Subcutaneous adipose tissue (tissue), 4 donors: Measurements from ENCODE around the gene HTATSF1. TPM values are rescaled to one million over a fixed set of nuclear protein-coding genes. Genes with fewer than 3 reads are reported as not detected.

Experiments used
- total RNA-seq, 4 donors: library from RNA; depleted of rRNA; stranded (reverse); fragments of >200 nt; gene quantifications; one replicate each; pipeline ENCODE4 v1.1.0, GENCODE V29; 2016
- TF ChIP-seq, protein P1 (sequence below): fragments of 450-650 bp; IDR thresholded peaks from one replicate; pipeline ENCODE4 v1.5.1; 2016; ENCODE audit warnings: low read depth, mild to moderate bottlenecking, control low read depth, antibody characterized with exemption, moderate library complexity

The HTATSF1 gene
- total RNA-seq, 4 donors from 2014 or later: 38.6 to 99.8 (median 65.9) TPM

DNA sequence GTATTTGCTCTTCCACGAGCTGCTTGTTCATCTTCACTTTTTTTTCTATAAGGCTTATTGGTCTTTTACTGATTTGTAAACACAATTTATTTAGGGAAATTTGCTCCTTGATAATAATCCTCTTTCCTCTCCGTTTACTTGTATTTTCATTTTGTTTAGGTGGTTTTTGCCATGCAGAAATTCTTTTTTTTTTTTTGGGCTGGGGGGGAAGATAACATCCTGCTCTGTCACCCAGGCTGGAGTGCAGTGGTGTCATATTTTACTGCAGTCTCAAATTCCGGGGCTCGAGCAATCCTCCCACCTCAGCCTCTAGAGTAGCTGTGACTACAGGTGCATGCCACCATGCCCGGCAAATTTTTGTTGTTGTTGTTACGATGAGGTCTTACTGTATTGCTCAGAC lies 41.3 kb upstream of the HTATSF1 start:
- TF ChIP-seq, protein P1, sequence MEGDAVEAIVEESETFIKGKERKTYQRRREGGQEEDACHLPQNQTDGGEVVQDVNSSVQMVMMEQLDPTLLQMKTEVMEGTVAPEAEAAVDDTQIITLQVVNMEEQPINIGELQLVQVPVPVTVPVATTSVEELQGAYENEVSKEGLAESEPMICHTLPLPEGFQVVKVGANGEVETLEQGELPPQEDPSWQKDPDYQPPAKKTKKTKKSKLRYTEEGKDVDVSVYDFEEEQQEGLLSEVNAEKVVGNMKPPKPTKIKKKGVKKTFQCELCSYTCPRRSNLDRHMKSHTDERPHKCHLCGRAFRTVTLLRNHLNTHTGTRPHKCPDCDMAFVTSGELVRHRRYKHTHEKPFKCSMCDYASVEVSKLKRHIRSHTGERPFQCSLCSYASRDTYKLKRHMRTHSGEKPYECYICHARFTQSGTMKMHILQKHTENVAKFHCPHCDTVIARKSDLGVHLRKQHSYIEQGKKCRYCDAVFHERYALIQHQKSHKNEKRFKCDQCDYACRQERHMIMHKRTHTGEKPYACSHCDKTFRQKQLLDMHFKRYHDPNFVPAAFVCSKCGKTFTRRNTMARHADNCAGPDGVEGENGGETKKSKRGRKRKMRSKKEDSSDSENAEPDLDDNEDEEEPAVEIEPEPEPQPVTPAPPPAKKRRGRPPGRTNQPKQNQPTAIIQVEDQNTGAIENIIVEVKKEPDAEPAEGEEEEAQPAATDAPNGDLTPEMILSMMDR: no peak

DNA sequence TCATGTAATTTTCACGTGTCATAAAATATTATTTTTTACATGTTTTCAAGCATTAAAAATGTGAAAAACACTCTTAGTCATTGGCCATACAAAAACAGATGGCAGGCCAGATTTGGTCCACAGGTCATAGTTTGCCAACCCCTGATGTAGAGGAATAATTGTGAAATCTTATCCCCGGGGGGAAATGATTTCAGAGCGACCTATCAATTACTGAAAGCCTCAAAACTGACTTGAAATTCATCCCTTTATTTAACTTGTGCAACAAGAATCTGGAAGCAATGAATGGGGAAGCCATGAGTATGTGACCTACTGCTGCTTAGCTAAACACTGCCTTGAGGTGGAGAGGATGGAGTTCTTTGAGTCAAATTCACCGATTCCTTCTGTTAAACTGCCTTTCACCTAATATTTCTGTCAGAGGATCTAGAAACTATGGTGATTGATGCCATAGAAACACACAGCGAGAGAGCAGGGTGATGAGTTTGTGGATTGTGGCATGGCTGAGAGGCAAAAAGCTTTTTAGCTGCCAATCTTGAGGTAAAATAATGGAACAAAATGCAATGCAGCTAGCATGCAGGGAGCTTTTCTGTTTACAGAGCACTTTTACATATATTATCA lies 40.0 kb upstream of the HTATSF1 start:
- TF ChIP-seq, protein P1: no peak

DNA sequence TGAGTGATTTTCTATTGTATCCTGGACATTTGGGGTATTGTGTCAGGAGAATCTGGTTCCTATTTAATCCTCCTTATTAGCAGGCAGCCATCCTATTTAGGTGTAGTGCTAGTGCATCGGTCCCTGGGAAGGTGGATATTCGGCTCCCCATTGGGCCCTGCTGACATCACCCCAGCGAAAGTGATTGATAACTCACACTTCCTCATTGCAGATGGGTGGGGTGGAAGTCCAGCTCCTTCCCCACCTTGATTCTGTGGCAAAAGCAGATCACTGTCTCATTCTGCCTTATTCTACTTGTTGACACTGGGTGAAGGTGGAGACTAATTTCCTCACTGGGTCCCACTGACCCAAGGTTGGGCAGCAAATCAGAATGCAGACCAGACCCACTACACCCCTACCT lies 32.8 kb upstream of the HTATSF1 start:
- TF ChIP-seq, protein P1: no peak

DNA sequence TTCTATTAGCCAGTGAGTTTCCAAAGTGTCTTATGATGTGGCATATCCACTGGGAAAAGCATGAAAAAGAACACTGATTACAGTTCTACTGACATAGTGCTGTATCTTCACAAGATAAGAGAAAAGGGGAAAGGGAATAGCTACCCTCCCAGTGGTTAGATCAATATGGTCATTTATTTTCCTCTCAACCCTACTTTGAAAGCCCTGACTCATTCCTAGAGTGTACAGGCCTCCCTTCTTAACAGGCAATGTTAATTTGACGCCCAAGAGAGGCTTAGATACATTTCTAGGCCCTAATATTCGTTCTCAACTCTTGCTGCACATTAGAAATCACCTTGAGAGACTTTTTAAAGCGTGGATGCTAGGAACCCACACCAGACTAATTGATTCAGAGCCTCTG lies 30.1 kb upstream of the HTATSF1 start:
- TF ChIP-seq, protein P1: no peak

DNA sequence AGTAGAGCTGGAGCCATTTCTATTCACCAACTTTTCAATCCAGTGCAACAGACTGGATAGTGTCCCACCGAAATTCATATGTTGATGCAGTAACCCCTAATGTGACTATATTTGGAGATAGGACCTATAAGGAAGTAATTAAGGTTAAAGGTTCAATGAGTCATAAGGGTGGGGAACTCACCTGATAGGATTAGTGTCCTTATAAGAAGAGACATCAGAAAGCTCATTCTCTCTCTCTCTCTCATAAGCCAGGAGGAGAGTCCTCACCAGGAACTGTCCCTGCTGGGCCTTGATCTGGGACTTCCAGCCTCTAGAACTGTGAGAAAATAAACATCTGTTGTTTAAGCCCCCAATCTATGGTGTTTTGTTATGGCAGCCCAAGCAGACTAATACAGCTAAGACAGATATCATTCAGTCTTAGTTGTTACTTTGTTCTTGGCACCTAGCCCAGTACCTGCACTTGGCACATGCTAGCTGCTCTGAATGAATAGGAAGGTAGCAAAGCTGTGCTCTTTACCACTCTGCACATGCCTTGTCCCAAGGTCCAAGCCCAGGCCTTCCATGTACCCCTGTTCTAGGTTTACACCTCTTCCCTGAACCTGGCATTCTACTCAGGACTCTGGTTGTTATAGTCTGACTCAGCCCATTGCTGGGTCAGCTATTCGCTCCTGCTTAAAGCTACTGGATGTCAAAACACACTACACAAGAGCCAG lies 28.8 kb upstream of the HTATSF1 start:
- TF ChIP-seq, protein P1: no peak

DNA sequence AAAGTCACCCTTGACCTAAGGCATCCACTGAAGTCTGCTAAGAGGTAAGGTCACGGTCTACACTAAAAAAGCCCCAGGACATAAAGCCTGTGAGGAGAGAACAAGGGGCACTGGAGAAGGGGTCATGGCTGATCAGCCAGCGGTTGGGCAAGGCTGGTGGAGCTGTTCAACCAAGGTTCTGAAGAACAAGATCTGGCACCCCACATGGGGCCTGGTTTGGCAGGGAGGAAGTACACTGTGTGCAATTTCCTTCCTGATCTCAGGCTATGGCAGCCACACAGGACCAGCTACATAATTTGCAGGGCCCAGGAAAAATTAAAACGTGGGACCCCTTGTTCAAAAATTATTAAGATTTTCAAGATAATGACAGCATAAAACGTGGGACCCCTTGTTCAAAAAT lies 23.7 kb upstream of the HTATSF1 start:
- TF ChIP-seq, protein P1: no peak

DNA sequence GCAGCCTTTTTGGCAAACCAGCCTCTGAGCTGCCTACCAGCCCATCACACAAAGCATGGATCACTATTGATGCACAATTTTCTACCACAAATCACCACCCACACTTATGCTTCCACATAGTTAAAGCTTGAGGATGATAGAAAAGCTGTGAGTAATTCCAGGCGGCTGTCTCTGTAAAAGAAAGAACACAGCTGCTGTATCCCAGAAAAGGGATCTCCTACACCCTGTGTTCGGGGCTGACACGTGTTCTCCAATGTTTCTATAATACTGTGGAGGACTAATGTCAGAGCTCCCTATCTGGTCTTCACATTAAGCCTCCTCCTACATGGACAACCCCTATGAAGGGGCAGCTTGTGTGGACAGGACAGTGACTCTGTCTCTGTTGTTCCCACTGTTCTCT lies 22.2 kb upstream of the HTATSF1 start:
- TF ChIP-seq, protein P1: no peak
